Measurements from ENCODE around the gene PEAK3.

The PEAK3 gene

DNA sequence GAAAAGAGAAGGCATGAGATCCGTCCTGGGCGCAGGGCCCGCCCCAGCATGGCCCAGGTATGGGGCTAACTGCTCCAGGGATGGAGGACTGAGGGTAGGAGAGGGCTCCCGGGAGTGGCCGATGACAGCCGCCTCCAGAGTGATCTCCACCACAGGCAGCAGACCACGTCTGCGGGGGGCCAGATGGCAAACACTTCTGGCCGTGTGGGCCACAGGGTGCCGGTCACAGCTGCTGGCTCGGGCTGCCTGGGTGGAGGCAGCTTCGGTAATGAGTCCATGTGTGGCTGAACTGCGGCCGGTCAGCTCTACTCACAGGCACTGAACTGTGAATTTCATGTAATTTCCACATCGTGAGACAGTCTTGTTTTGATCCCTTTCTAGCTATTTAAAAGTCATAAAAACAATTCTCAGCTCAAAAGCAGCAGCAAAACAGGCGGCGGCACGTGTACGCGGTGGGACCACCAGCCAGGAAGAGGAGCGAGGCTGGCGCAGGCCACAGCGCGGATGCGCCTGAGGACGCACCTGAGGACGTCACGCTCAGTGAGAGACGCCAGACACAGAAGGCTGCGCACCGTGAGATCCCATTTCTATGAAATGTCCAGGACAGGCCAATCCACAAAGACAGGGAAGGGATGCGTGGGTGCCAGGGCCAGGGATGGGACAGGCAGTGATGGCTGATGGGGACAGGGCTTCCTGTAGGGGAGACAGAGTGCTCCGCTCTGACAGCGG is 42.4 kb upstream of the PEAK3 start:
- H3K4me3 ChIP-seq (ENCODE audit: low read depth, low read length) = no peak overlapping the region
- H3K27ac ChIP-seq (ENCODE audit: low read depth, low read length) = no peak overlapping the region
- H3K9ac ChIP-seq (ENCODE audit: low read length) = no peak overlapping the region

GRCh38 chr19:2323707-2324106 is 41.7 kb upstream of the PEAK3 start:
- H3K36me3 ChIP-seq (ENCODE audit: control insufficient read depth, insufficient read depth, low read length) = peaks cover 50% of the 10 kb centered on the region
- peaks cover 4% of the 10 kb centered on the region for H3K4me1 ChIP-seq (ENCODE audit: control insufficient read depth, insufficient read depth, low read length)
- no peaks in the 10 kb centered on the region for H3K27me3 ChIP-seq (ENCODE audit: control insufficient read depth, insufficient read depth, low read length)
- H3K27ac ChIP-seq (ENCODE audit: low read depth, low read length) = no peak overlapping the region
- H3K4me3 ChIP-seq (ENCODE audit: low read depth, low read length) = no peak overlapping the region
- no peaks in the 10 kb centered on the region for H3K9me3 ChIP-seq (ENCODE audit: control insufficient read depth, insufficient read depth, low read depth, low read length)
- H3K9ac ChIP-seq (ENCODE audit: low read length) = no peak overlapping the region

More for the DNA sequence above, 42.4 kb upstream of the PEAK3 start:
- no peaks in the 10 kb centered on the region for H3K27me3 ChIP-seq (ENCODE audit: control insufficient read depth, insufficient read depth, low read length)
- no peaks in the 10 kb centered on the region for H3K9me3 ChIP-seq (ENCODE audit: control insufficient read depth, insufficient read depth, low read depth, low read length)
- peaks cover 7% of the 10 kb centered on the region for H3K4me1 ChIP-seq (ENCODE audit: control insufficient read depth, insufficient read depth, low read length)
- peaks cover 50% of the 10 kb centered on the region for H3K36me3 ChIP-seq (ENCODE audit: control insufficient read depth, insufficient read depth, low read length)

DNA sequence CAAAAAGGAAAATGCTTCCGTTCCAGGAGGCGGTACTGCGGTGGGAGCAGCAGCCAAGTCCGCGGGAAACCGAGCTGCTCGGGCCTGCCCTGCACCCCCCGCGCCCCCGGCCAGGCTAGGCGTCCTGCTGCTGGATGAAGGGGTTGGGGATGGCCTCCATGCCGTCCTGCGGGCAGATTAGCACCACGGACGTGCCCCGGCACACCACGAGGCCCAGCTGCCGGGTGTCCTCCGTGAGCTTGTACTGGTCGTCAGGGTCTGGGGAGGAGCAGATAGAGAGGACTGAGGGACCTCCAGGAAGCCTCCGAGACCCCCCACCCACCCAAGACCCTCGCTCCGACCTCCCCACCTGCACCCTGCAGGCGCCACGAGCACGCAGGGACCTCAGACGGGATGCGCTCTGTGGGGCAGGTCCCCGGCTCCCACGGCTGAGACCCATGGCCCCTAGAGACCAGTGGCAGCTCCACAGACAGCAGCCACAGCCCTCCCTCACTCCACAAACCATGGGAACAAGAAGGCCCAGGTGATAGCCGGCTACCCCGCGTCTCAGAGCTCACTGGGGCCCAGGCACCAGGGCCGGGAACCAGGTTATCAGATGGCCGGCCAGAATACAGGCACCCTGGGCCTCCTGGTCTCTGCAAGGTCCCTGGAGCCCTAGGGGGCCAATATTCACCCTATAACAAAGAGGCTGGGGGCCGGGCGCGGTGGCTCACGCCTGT is 39.7 kb upstream of the PEAK3 start:
- Histone ChIP-seq H3K27me3 (ENCODE audit: control insufficient read depth, insufficient read depth, low read length) (no peaks in the 10 kb centered on the region), H3K9ac (ENCODE audit: low read length) (no peak overlapping the region), H3K27ac (ENCODE audit: low read depth, low read length) (no peak overlapping the region), H3K36me3 (ENCODE audit: control insufficient read depth, insufficient read depth, low read length) (peaks cover 46% of the 10 kb centered on the region), H3K4me3 (ENCODE audit: low read depth, low read length) (no peak overlapping the region), H3K9me3 (ENCODE audit: control insufficient read depth, insufficient read depth, low read depth, low read length) (no peaks in the 10 kb centered on the region), H3K4me1 (ENCODE audit: control insufficient read depth, insufficient read depth, low read length) (no peaks in the 10 kb centered on the region; the same call in 1 of the 2 replicates)

DNA sequence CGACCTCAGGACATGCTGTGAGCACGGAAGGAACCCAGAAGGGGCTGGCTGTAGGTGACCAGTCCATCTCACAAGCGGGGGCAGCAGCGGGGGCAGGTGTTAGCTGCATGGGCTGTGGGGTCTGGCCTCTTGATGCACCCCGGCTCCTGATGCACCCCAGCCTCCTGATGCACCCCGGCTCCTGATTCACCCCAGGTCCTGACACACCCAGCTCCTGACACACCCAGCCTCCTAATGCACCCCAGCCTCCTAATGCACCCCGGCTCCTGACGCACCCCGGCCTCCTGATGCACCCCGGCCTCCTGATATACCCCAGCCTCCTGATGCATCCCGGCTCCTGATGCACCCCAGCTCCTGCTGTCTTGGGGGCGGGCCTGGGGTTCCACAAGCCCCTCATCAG is 39.0 kb upstream of the PEAK3 start:
- H3K4me1 ChIP-seq (ENCODE audit: control insufficient read depth, insufficient read depth, low read length) = peaks cover 6% of the 10 kb centered on the region; the same call in 1 of the 2 replicates
- no peaks in the 10 kb centered on the region for H3K9me3 ChIP-seq (ENCODE audit: control insufficient read depth, insufficient read depth, low read depth, low read length)
- H3K36me3 ChIP-seq (ENCODE audit: control insufficient read depth, insufficient read depth, low read length) = peaks cover 42% of the 10 kb centered on the region
- H3K4me3 ChIP-seq (ENCODE audit: low read depth, low read length) = no peak overlapping the region
- no peak overlapping the region for H3K27ac ChIP-seq (ENCODE audit: low read depth, low read length)
- no peak overlapping the region for H3K9ac ChIP-seq (ENCODE audit: low read length)
- H3K27me3 ChIP-seq (ENCODE audit: control insufficient read depth, insufficient read depth, low read length) = no peaks in the 10 kb centered on the region

GRCh38 chr19:2320049-2320448 is 38.1 kb upstream of the PEAK3 start:
- H3K27me3 ChIP-seq (ENCODE audit: control insufficient read depth, insufficient read depth, low read length) = no peaks in the 10 kb centered on the region
- peaks cover 6% of the 10 kb centered on the region; the same call in 1 of the 2 replicates for H3K4me1 ChIP-seq (ENCODE audit: control insufficient read depth, insufficient read depth, low read length)
- peaks cover 33% of the 10 kb centered on the region for H3K36me3 ChIP-seq (ENCODE audit: control insufficient read depth, insufficient read depth, low read length)
- peaks cover 7% of the 10 kb centered on the region for H3K9me3 ChIP-seq (ENCODE audit: control insufficient read depth, insufficient read depth, low read depth, low read length)
- H3K4me3 ChIP-seq (ENCODE audit: low read depth, low read length) = no peak overlapping the region
- H3K9ac ChIP-seq (ENCODE audit: low read length) = no peak overlapping the region
- no peak overlapping the region for H3K27ac ChIP-seq (ENCODE audit: low read depth, low read length)

DNA sequence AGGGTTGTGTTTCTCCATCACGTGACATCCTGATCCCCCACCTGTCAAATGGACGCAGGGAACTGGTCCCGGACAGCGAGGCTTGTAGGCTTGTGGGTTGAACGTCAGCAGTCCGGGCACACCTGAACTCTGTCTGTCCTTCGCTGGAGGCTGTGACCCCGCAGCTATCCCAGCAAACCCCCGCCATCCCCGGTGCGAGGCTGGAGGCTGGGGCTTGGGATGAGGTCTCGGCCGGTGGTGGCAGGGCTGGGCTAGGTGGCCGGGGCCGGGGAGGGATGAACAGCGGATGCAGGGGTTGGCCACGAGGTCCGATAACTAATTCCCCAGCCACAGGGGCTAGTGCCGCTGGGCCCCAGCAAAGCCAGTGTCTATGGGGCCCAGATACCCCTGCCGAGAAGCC is 37.6 kb upstream of the PEAK3 start:
- Histone ChIP-seq H3K4me3 (ENCODE audit: low read depth, low read length) (no peak overlapping the region), H3K9ac (ENCODE audit: low read length) (no peak overlapping the region), H3K27me3 (ENCODE audit: control insufficient read depth, insufficient read depth, low read length) (no peaks in the 10 kb centered on the region), H3K9me3 (ENCODE audit: control insufficient read depth, insufficient read depth, low read depth, low read length) (peaks cover 12% of the 10 kb centered on the region), H3K36me3 (ENCODE audit: control insufficient read depth, insufficient read depth, low read length) (peaks cover 28% of the 10 kb centered on the region), H3K27ac (ENCODE audit: low read depth, low read length) (no peak overlapping the region), H3K4me1 (ENCODE audit: control insufficient read depth, insufficient read depth, low read length) (peaks cover 6% of the 10 kb centered on the region; the same call in 1 of the 2 replicates)

GRCh38 chr19:2318923-2319322 is 36.9 kb upstream of the PEAK3 start:
- H3K9me3 ChIP-seq (ENCODE audit: control insufficient read depth, insufficient read depth, low read depth, low read length) = peaks cover 12% of the 10 kb centered on the region
- H3K27me3 ChIP-seq (ENCODE audit: control insufficient read depth, insufficient read depth, low read length) = no peaks in the 10 kb centered on the region
- peaks cover 22% of the 10 kb centered on the region for H3K36me3 ChIP-seq (ENCODE audit: control insufficient read depth, insufficient read depth, low read length)
- H3K4me3 ChIP-seq (ENCODE audit: low read depth, low read length) = no peak overlapping the region
- H3K9ac ChIP-seq (ENCODE audit: low read length) = no peak overlapping the region
- H3K27ac ChIP-seq (ENCODE audit: low read depth, low read length) = no peak overlapping the region
- H3K4me1 ChIP-seq (ENCODE audit: control insufficient read depth, insufficient read depth, low read length) = peaks cover 6% of the 10 kb centered on the region; the same call in 1 of the 2 replicates

DNA sequence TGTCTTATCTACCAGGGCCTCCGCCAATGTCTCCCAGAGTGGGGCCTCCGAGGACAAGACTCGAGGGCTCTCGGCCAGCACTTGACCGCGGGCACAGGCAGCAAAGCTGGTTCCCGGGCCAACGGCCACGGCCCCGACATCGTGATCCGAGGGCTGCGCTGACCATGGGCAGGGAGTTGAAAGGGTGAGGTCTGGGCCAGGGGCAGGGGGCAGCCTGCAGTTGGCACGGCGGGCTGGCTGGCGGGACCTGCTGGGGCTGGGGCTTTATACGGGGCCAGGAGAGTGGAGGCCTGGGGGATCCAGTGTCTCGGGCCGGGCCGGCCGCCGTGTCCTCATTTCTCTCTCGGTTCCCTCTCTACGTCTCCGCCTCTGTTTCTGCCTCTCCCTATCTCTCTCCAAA is 35.8 kb upstream of the PEAK3 start:
- peaks cover 6% of the 10 kb centered on the region; the same call in 1 of the 2 replicates for H3K4me1 ChIP-seq (ENCODE audit: control insufficient read depth, insufficient read depth, low read length)
- H3K27me3 ChIP-seq (ENCODE audit: control insufficient read depth, insufficient read depth, low read length) = peaks cover 5% of the 10 kb centered on the region; the same call in 1 of the 2 replicates
- no peak overlapping the region for H3K27ac ChIP-seq (ENCODE audit: low read depth, low read length)
- H3K9me3 ChIP-seq (ENCODE audit: control insufficient read depth, insufficient read depth, low read depth, low read length) = peaks cover 12% of the 10 kb centered on the region
- no peak overlapping the region for H3K4me3 ChIP-seq (ENCODE audit: low read depth, low read length)
- H3K36me3 ChIP-seq (ENCODE audit: control insufficient read depth, insufficient read depth, low read length) = peaks cover 11% of the 10 kb centered on the region
- no peak overlapping the region for H3K9ac ChIP-seq (ENCODE audit: low read length)

DNA sequence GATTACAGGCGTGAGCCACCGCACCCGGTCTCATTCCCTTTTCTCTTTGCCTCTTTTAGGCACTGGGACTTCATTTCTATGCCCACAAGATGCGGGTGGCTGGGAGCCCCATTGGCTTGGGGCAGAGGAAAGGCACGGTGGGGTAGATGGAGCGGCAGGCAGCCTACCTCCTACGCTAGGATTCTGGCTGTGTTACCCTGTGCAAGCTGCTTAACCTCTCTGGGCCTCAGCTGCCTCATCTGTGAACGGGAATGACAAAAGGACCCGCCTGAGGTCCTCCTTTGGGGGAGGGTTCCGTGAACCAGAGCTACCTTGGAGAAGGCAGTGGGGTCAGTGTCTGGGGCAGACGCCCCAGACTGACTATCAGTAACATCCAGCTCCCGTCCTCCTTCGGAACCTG is 35.3 kb upstream of the PEAK3 start:
- H3K27me3 ChIP-seq (ENCODE audit: control insufficient read depth, insufficient read depth, low read length) = peaks cover 8% of the 10 kb centered on the region; the same call in 1 of the 2 replicates
- H3K36me3 ChIP-seq (ENCODE audit: control insufficient read depth, insufficient read depth, low read length) = peaks cover 8% of the 10 kb centered on the region
- H3K4me3 ChIP-seq (ENCODE audit: low read depth, low read length) = no peak overlapping the region
- H3K9me3 ChIP-seq (ENCODE audit: control insufficient read depth, insufficient read depth, low read depth, low read length) = peaks cover 12% of the 10 kb centered on the region
- peaks cover 6% of the 10 kb centered on the region for H3K4me1 ChIP-seq (ENCODE audit: control insufficient read depth, insufficient read depth, low read length)
- no peak overlapping the region for H3K27ac ChIP-seq (ENCODE audit: low read depth, low read length)
- H3K9ac ChIP-seq (ENCODE audit: low read length) = no peak overlapping the region

- H3K4me3 ChIP-seq (ENCODE audit: low read depth, low read length) = no peak overlapping the region
- H3K36me3 ChIP-seq (ENCODE audit: control insufficient read depth, insufficient read depth, low read length) = peaks cover under 1% of the 10 kb centered on the region; the same call in 1 of the 2 replicates
- H3K27me3 ChIP-seq (ENCODE audit: control insufficient read depth, insufficient read depth, low read length) = peaks cover 10% of the 10 kb centered on the region
- peaks cover 6% of the 10 kb centered on the region for H3K4me1 ChIP-seq (ENCODE audit: control insufficient read depth, insufficient read depth, low read length)
- no peak overlapping the region for H3K27ac ChIP-seq (ENCODE audit: low read depth, low read length)
- no peak overlapping the region for H3K9ac ChIP-seq (ENCODE audit: low read length)
- H3K9me3 ChIP-seq (ENCODE audit: control insufficient read depth, insufficient read depth, low read depth, low read length) = peaks cover 12% of the 10 kb centered on the region
Observed at GRCh38 chr19:2315818-2316353, 33.9 kb upstream of the PEAK3 start.
